ENCODE results near the gene FRMD4A.

Gene FRMD4A

GRCh38 chr10:13827076-13827797 is 503.5 kb downstream of the FRMD4A start:
- no peak for TF ChIP-seq EP300 (IDR thresholded peaks at IDR 0.05; ENCODE audit: borderline replicate concordance)
- TF ChIP-seq USF1 (IDR thresholded peaks at IDR 0.05), result no peak
- TF ChIP-seq REST (IDR thresholded peaks at IDR 0.05; ENCODE audit: low read depth), result no peak
- TF ChIP-seq RAD21 (IDR thresholded peaks at IDR 0.05; ENCODE audit: low read depth), result no peak

GRCh38 chr10:13823709-13824405 is 506.9 kb downstream of the FRMD4A start:
- TF ChIP-seq TCF12 (IDR thresholded peaks at IDR 0.05; ENCODE audit: low read depth) (no peak), FOXM1 (IDR thresholded peaks at IDR 0.05; ENCODE audit: borderline replicate concordance, low read depth) (no peak), CEBPB (IDR thresholded peaks at IDR 0.05) (no peak), EGR1 (IDR thresholded peaks at IDR 0.05) (no peak), EP300 (IDR thresholded peaks at IDR 0.05; ENCODE audit: borderline replicate concordance) (no peak), ZBTB7A (IDR thresholded peaks at IDR 0.05; ENCODE audit: low read depth) (no peak), REST (IDR thresholded peaks at IDR 0.05; ENCODE audit: low read depth) (no peak), RAD21 (IDR thresholded peaks at IDR 0.05; ENCODE audit: low read depth) (no peak), TEAD4 (IDR thresholded peaks at IDR 0.05) (no peak), USF1 (IDR thresholded peaks at IDR 0.05) (no peak), NFIC (IDR thresholded peaks at IDR 0.05) (no peak), MAX (IDR thresholded peaks at IDR 0.05) (no peak), TAF1 (IDR thresholded peaks at IDR 0.05; ENCODE audit: low read depth) (no peak), YY1 (IDR thresholded peaks at IDR 0.05; ENCODE audit: low read depth) (no peak), CREB1 (IDR thresholded peaks at IDR 0.05; ENCODE audit: low read depth) (no peak)

GRCh38 chr10:13823096-13823708 is 507.5 kb downstream of the FRMD4A start:
- TF ChIP-seq EGR1 (IDR thresholded peaks at IDR 0.05) (no peak), RAD21 (IDR thresholded peaks at IDR 0.05; ENCODE audit: low read depth) (no peak), REST (IDR thresholded peaks at IDR 0.05; ENCODE audit: low read depth) (no peak), CEBPB (IDR thresholded peaks at IDR 0.05) (no peak), EP300 (IDR thresholded peaks at IDR 0.05; ENCODE audit: borderline replicate concordance) (no peak), USF1 (IDR thresholded peaks at IDR 0.05) (no peak), CREB1 (IDR thresholded peaks at IDR 0.05; ENCODE audit: low read depth) (no peak), FOXM1 (IDR thresholded peaks at IDR 0.05; ENCODE audit: borderline replicate concordance, low read depth) (no peak), NFIC (IDR thresholded peaks at IDR 0.05) (no peak)

GRCh38 chr10:13822490-13822889 is 508.2 kb downstream of the FRMD4A start:
- TF ChIP-seq YY1 (IDR thresholded peaks at IDR 0.05; ENCODE audit: low read depth) (no peak), FOXM1 (IDR thresholded peaks at IDR 0.05; ENCODE audit: borderline replicate concordance, low read depth) (no peak), CEBPB (IDR thresholded peaks at IDR 0.05) (no peak), TCF12 (IDR thresholded peaks at IDR 0.05; ENCODE audit: low read depth) (no peak), USF1 (IDR thresholded peaks at IDR 0.05) (no peak), CREB1 (IDR thresholded peaks at IDR 0.05; ENCODE audit: low read depth) (no peak), EP300 (IDR thresholded peaks at IDR 0.05; ENCODE audit: borderline replicate concordance) (no peak), TAF1 (IDR thresholded peaks at IDR 0.05; ENCODE audit: low read depth) (no peak), EGR1 (IDR thresholded peaks at IDR 0.05) (no peak), ZBTB7A (IDR thresholded peaks at IDR 0.05; ENCODE audit: low read depth) (no peak), REST (IDR thresholded peaks at IDR 0.05; ENCODE audit: low read depth) (no peak), MAX (IDR thresholded peaks at IDR 0.05) (no peak)

Data from Ishikawa (cell line).